ENCODE data around the gene DLG3. TPM values are rescaled to one million over a fixed set of nuclear protein-coding genes. Genes with fewer than 3 reads are reported as not detected.

DLG3 gene
- total RNA-seq, 1 experiment from 2014 or later = 31.5 TPM

- H3K36me3 ChIP-seq (replicated peaks; ENCODE audit: control insufficient read depth, insufficient read depth, low read length) = no peaks in the 10 kb centered on the region
- no peak for DNase-seq
- H3K4me3 ChIP-seq (ENCODE audit: insufficient read depth, low read depth, low read length) = no peak overlapping the region
- no peaks in the 10 kb centered on the region for H3K27me3 ChIP-seq (ENCODE audit: control insufficient read depth, insufficient read depth, low read length)
Measured at GRCh38 chrX:70554948-70555347, 110.3 kb downstream of the DLG3 start.

Other genes starting within 250 kb of the DLG3 start
- gene AWAT1, start 210.2 kb upstream of the DLG3 start, total RNA-seq (2014; rRNA removed; shearing (Covaris generic)) = not detected in 2 replicates
- gene P2RY4, start 184.6 kb upstream of the DLG3 start, total RNA-seq (2014; rRNA removed; shearing (Covaris generic)) = not detected in 2 replicates
- gene ARR3, start 176.5 kb upstream of the DLG3 start, total RNA-seq (2014; rRNA removed; shearing (Covaris generic)) = not detected in 2 replicates
- not detected in 2 replicates for gene RAB41, start 162.7 kb upstream of the DLG3 start, total RNA-seq (2014; rRNA removed; shearing (Covaris generic))
- gene PDZD11, start 154.9 kb upstream of the DLG3 start, total RNA-seq (2014; rRNA removed; shearing (Covaris generic)) = 35.0 and 37.5 TPM in 2 replicates
- gene KIF4A, start 154.7 kb upstream of the DLG3 start, total RNA-seq (2014; rRNA removed; shearing (Covaris generic)) = 25.7 and 36.0 TPM in 2 replicates
- gene GDPD2, start 21.5 kb upstream of the DLG3 start, total RNA-seq (2014; rRNA removed; shearing (Covaris generic)) = 1.5 and 2.0 TPM in 2 replicates